C4-2B (cell line): ENCODE measurements around the gene GOLGA8S.

Source experiments
- CTCF ChIP-seq: fragments of 450-650 bp; conservative IDR thresholded peaks from 2 replicates; pipeline ENCODE4 v1.5.1; 2017; ENCODE audit warnings: mild to moderate bottlenecking
- ZFX ChIP-seq: fragments of 450-650 bp; IDR thresholded peaks from 2 replicates; pipeline ENCODE4 v1.6.1; 2017

GRCh38 chr15:23395832-23396231, 41.3 kb downstream of the GOLGA8S start:
- TF ChIP-seq CTCF (no peak), ZFX (no peak)
